Left ventricle myocardium inferior (tissue), 1 donor: Measurements from ENCODE around the gene LACRT. TPM values are rescaled to one million over a fixed set of nuclear protein-coding genes. Genes with fewer than 3 reads are reported as not detected.
"Not testable (repeated sequence)": the region's sequence is repeated elsewhere in the genome, so short reads cannot be mapped to it uniquely, and the experiment has no call there.

Experiments used
- DNase-seq: peaks from one replicate; pipeline ENCODE4 v3.0.0-alpha.2; 2020
- H3K27ac ChIP-seq: fragments of 200-600 bp; replicated peaks from 2 replicates; pipeline ENCODE4 v1.8.0; 2021
- H3K27me3 ChIP-seq: fragments of 200-600 bp; 2 replicates; pipeline ENCODE4 v1.8.0; 2021; ENCODE audit warnings: low read depth
- H3K36me3 ChIP-seq: fragments of 200-600 bp; 2 replicates; pipeline ENCODE4 v1.8.0; 2021
- H3K4me1 ChIP-seq: fragments of 200-600 bp; 2 replicates; pipeline ENCODE4 v1.8.0; 2021
- H3K4me3 ChIP-seq: fragments of 200-600 bp; 2 replicates; pipeline ENCODE4 v1.8.0; 2021; ENCODE audit warnings: mild to moderate bottlenecking, moderate library complexity
- H3K9me3 ChIP-seq: fragments of 200-600 bp; replicated peaks from 2 replicates; pipeline ENCODE4 v1.8.0; 2021
- CTCF ChIP-seq: fragments of 200-600 bp; IDR thresholded peaks from 2 replicates; pipeline ENCODE4 v1.8.0; 2021; ENCODE audit warnings: antibody characterized with exemption, mild to moderate bottlenecking, borderline replicate concordance
- intact Hi-C: fragments of 100-400 bp; cut with micrococcal nuclease; formaldehyde crosslinking; loops from one replicate; pipeline ENCODE4 v1.11.0; 2022
- total RNA-seq: library from RNA; stranded (reverse); fragmentation: NEBNext Ultra II Directional; extraction: Animal tissue kit (Norgen Biotek cat#: 25700); gene quantifications from one replicate; pipeline ENCODE4 v1.2.1, GENCODE V29; 2021
- donor health status: DM: no; HTN: yes; CAD: no; lungs with severe emphysema.

Gene LACRT
- total RNA-seq, 1 donor from 2014 or later: not detected

- Histone ChIP-seq H3K27me3 (peaks cover 15% of the 10 kb centered on the region), H3K9me3 (no peaks in the 10 kb centered on the region), H3K27ac (no peak overlapping the region), H3K4me3 (no peak overlapping the region), H3K36me3 (no peaks in the 10 kb centered on the region), H3K4me1 (no peaks in the 10 kb centered on the region)
- DNase-seq: no peak
- no peak for TF ChIP-seq CTCF
- intact Hi-C loops: no loop called here
Observed at GRCh38 chr12:54666008-54666407, 31.3 kb upstream of the LACRT start.

GRCh38 chr12:54665022-54665635, 30.4 kb upstream of the LACRT start:
- H3K36me3 ChIP-seq, H3K9me3 ChIP-seq, H3K27me3 ChIP-seq, H3K4me3 ChIP-seq, DNase-seq, H3K4me1 ChIP-seq, intact Hi-C loops, H3K27ac ChIP-seq: not testable (repeated sequence)

- Histone ChIP-seq H3K4me3 (no peak overlapping the region), H3K4me1 (no peaks in the 10 kb centered on the region), H3K9me3 (no peaks in the 10 kb centered on the region), H3K27ac (no peak overlapping the region), H3K27me3 (peaks cover 7% of the 10 kb centered on the region), H3K36me3 (no peaks in the 10 kb centered on the region)
- TF ChIP-seq CTCF: no peak
- DNase-seq: no peak
- intact Hi-C loops: no loop called here
Observed at GRCh38 chr12:54663603-54664002, 28.9 kb upstream of the LACRT start.

GRCh38 chr12:54662026-54662425, 27.3 kb upstream of the LACRT start:
- intact Hi-C loops: no loop called here
- Histone ChIP-seq H3K4me3 (no peak overlapping the region), H3K27ac (no peak overlapping the region), H3K4me1 (no peaks in the 10 kb centered on the region), H3K36me3 (no peaks in the 10 kb centered on the region), H3K9me3 (no peaks in the 10 kb centered on the region), H3K27me3 (peaks cover 23% of the 10 kb centered on the region)
- DNase-seq: no peak
- no peak for TF ChIP-seq CTCF

GRCh38 chr12:54661048-54661447, 26.4 kb upstream of the LACRT start:
- Histone ChIP-seq H3K27ac (no peak overlapping the region), H3K36me3 (no peaks in the 10 kb centered on the region), H3K4me1 (no peaks in the 10 kb centered on the region), H3K27me3 (peaks cover 31% of the 10 kb centered on the region), H3K4me3 (no peak overlapping the region), H3K9me3 (no peaks in the 10 kb centered on the region)
- TF ChIP-seq CTCF: no peak
- intact Hi-C loops: no loop called here
- DNase-seq: no peak

- Histone ChIP-seq H3K27ac (no peak overlapping the region), H3K4me1 (no peaks in the 10 kb centered on the region), H3K36me3 (no peaks in the 10 kb centered on the region), H3K4me3 (no peak overlapping the region), H3K9me3 (no peaks in the 10 kb centered on the region), H3K27me3 (peaks cover 37% of the 10 kb centered on the region)
- no peak for DNase-seq
- intact Hi-C loops: no loop called here
- TF ChIP-seq CTCF: no peak
Observed at GRCh38 chr12:54660320-54660962, 25.7 kb upstream of the LACRT start.
